ENCODE measurements around the gene WDR82.

DNA sequence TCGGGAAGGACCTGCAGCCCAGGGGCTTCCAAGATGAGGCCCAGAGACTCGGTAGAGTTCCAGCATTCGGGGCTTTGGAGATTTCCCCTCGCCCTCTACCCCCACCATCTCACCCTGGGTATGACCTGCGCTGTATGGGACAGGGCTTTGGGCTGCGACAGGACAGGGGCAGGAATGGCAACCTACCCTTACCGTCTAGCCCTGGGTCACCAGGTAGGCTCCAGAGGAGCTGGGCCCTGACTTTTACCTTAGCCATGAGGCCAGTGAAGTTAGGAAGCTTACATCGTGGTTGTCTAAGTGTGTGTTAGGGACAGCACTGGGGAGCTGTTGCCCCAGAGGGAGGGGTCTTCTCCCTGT, 32.2 kb downstream of the WDR82 start:
- TF ChIP-seq, protein P1, sequence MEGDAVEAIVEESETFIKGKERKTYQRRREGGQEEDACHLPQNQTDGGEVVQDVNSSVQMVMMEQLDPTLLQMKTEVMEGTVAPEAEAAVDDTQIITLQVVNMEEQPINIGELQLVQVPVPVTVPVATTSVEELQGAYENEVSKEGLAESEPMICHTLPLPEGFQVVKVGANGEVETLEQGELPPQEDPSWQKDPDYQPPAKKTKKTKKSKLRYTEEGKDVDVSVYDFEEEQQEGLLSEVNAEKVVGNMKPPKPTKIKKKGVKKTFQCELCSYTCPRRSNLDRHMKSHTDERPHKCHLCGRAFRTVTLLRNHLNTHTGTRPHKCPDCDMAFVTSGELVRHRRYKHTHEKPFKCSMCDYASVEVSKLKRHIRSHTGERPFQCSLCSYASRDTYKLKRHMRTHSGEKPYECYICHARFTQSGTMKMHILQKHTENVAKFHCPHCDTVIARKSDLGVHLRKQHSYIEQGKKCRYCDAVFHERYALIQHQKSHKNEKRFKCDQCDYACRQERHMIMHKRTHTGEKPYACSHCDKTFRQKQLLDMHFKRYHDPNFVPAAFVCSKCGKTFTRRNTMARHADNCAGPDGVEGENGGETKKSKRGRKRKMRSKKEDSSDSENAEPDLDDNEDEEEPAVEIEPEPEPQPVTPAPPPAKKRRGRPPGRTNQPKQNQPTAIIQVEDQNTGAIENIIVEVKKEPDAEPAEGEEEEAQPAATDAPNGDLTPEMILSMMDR (IDR thresholded peaks at IDR 0.05; ENCODE audit: poor library complexity): no peak
- no peak for TF ChIP-seq EZH2phosphoT487 (IDR thresholded peaks at IDR 0.05; ENCODE audit: low read depth, severe bottlenecking, unreplicated experiment)
- no peak for TF ChIP-seq EZH2 (IDR thresholded peaks at IDR 0.05; ENCODE audit: borderline replicate concordance)
